Body of pancreas (tissue), 4 donors: Measurements from ENCODE around the gene PEDS1.

Experiments
- POLR2A ChIP-seq, 3 donors: fragments of 450-650 bp; IDR thresholded peaks; one replicate each; pipeline ENCODE4 v1.6.1; 2016; ENCODE audit warnings: antibody characterized with exemption in 3 of 3, mild to moderate bottlenecking in 2 of 3
- TF ChIP-seq, protein P1 (sequence below), 7 experiments: fragments of 450-650 bp in 4 of 7; fragments of 200-600 bp in 3 of 7; sonication (generic) in 3 of 7; IDR thresholded peaks; one replicate each; pipeline ENCODE4 v1.5.1; 2016 to 2019; ENCODE audit warnings: antibody characterized with exemption in 7 of 7

DNA sequence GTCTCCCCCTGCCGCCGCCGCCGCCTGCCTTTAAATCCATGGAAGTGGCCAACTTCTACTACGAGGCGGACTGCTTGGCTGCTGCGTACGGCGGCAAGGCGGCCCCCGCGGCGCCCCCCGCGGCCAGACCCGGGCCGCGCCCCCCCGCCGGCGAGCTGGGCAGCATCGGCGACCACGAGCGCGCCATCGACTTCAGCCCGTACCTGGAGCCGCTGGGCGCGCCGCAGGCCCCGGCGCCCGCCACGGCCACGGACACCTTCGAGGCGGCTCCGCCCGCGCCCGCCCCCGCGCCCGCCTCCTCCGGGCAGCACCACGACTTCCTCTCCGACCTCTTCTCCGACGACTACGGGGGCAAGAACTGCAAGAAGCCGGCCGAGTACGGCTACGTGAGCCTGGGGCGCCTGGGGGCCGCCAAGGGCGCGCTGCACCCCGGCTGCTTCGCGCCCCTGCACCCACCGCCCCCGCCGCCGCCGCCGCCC lies 37.6 kb upstream of the PEDS1 start:
- TF ChIP-seq, protein P1, sequence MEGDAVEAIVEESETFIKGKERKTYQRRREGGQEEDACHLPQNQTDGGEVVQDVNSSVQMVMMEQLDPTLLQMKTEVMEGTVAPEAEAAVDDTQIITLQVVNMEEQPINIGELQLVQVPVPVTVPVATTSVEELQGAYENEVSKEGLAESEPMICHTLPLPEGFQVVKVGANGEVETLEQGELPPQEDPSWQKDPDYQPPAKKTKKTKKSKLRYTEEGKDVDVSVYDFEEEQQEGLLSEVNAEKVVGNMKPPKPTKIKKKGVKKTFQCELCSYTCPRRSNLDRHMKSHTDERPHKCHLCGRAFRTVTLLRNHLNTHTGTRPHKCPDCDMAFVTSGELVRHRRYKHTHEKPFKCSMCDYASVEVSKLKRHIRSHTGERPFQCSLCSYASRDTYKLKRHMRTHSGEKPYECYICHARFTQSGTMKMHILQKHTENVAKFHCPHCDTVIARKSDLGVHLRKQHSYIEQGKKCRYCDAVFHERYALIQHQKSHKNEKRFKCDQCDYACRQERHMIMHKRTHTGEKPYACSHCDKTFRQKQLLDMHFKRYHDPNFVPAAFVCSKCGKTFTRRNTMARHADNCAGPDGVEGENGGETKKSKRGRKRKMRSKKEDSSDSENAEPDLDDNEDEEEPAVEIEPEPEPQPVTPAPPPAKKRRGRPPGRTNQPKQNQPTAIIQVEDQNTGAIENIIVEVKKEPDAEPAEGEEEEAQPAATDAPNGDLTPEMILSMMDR (IDR thresholded peaks at IDR 0.05), result peak in 1 of 7 experiments; percentile 11
- no peak for TF ChIP-seq POLR2A (IDR thresholded peaks at IDR 0.05)
